ENCODE data around the gene POLQ.
"Not testable (repeated sequence)": the region's sequence is repeated elsewhere in the genome, so short reads cannot be mapped to it uniquely, and the experiment has no call there.

POLQ gene

GRCh38 chr3:121411523-121411922, 134.3 kb downstream of the POLQ start:
- DNase-seq, result no peak

DNA sequence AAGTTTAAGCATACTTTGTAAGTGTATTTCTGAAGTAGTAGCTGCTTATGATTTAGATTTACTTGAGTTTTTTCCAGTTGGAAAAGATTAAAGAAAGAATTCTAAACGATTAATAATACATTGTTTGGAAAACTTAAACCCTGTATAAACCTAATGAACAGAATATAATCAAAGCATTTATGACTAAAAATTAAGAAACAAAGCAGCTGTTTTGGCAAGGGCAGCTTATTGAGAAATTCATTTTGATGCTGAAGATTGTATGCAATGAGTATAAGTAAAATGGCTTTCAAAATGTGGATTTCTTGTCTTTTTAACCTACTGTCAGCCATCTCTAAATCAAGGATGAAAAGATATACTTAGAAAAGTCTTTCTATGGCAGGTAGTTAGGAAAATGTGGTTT, 140.2 kb downstream of the POLQ start:
- DNase-seq, result no peak

- no peak for DNase-seq
These were observed 146.0 kb downstream of the POLQ start for GRCh38 chr3:121399820-121400219.

GRCh38 chr3:121398051-121398450, 147.7 kb downstream of the POLQ start:
- DNase-seq, result not testable (repeated sequence)

- DNase-seq, result not testable (repeated sequence)
These were observed 149.8 kb downstream of the POLQ start for GRCh38 chr3:121395967-121396366.

- DNase-seq, result not testable (repeated sequence)
These were observed 157.5 kb downstream of the POLQ start for GRCh38 chr3:121388308-121388707.
